Hepatocyte (in vitro differentiated cells): ENCODE results near the gene MTHFS. TPM values are rescaled to one million over a fixed set of nuclear protein-coding genes. Genes with fewer than 3 reads are reported as not detected.

Experiments
- DNase-seq: peaks from one replicate; pipeline ENCODE4 v3.0.0-alpha.2; 2016; ENCODE audit warnings: low spot score
- H2AFZ ChIP-seq: fragments of 200-600 bp; sonication (generic); 2 replicates; pipeline ENCODE4 v1.6.0; 2016; ENCODE audit warnings: antibody characterized with exemption, mild to moderate bottlenecking
- H3K27ac ChIP-seq: fragments of 200-600 bp; sonication (generic); 2 replicates; pipeline ENCODE4 v1.5.1; 2016; ENCODE audit warnings: mild to moderate bottlenecking
- H3K27me3 ChIP-seq: fragments of 200-600 bp; sonication (generic); 2 replicates; pipeline ENCODE4 v1.6.1; 2016
- H3K36me3 ChIP-seq: fragments of 200-600 bp; sonication (generic); replicated peaks from 2 replicates; pipeline ENCODE4 v1.5.1; 2016; ENCODE audit warnings: low read depth; ENCODE audit not compliant: insufficient read depth
- H3K4me1 ChIP-seq: fragments of 200-600 bp; sonication (generic); 2 replicates; pipeline ENCODE4 v1.5.1; 2016; ENCODE audit warnings: mild to moderate bottlenecking, moderate library complexity; ENCODE audit not compliant: insufficient read depth
- H3K4me2 ChIP-seq: fragments of 200-600 bp; sonication (generic); 2 replicates; pipeline ENCODE4 v1.6.0; 2016
- H3K4me3 ChIP-seq: fragments of 200-600 bp; sonication (generic); 2 replicates; pipeline ENCODE4 v1.5.1; 2016; ENCODE audit warnings: mild to moderate bottlenecking
- H3K79me2 ChIP-seq: fragments of 200-600 bp; sonication (generic); 2 replicates; pipeline ENCODE4 v1.6.0; 2017; ENCODE audit warnings: mild to moderate bottlenecking
- H3K9me2 ChIP-seq: fragments of 200-600 bp; sonication (generic); replicated peaks from 2 replicates; pipeline ENCODE4 v1.6.0; 2017; ENCODE audit warnings: mild to moderate bottlenecking; ENCODE audit not compliant: insufficient read depth
- H3K9me3 ChIP-seq: fragments of 200-600 bp; sonication (generic); 2 replicates; pipeline ENCODE4 v1.5.1; 2016; ENCODE audit warnings: low read depth, mild to moderate bottlenecking
- H4K20me1 ChIP-seq: fragments of 200-600 bp; sonication (generic); 2 replicates; pipeline ENCODE4 v1.6.0; 2016; ENCODE audit warnings: mild to moderate bottlenecking; ENCODE audit not compliant: insufficient read depth, poor library complexity, severe bottlenecking
- EZH2 ChIP-seq: fragments of 200-600 bp; sonication (generic); IDR thresholded peaks from 2 replicates; pipeline ENCODE4 v1.6.1; 2016; ENCODE audit warnings: antibody characterized with exemption, mild to moderate bottlenecking, borderline replicate concordance
- EZH2phosphoT487 ChIP-seq: fragments of 200-600 bp; sonication (generic); IDR thresholded peaks from one replicate; pipeline ENCODE4 v1.6.1; 2018; ENCODE audit warnings: antibody characterized with exemption, mild to moderate bottlenecking, low read depth, moderate library complexity; ENCODE audit not compliant: unreplicated experiment, severe bottlenecking
- WGBS: methylation state at CpG from one replicate; pipeline ENCODE4 v1.1.6; 2016; ENCODE audit warnings: low lambda C conversion rate; ENCODE audit errors: missing lambda C conversion rate; 5-methylcytosine and 5-hydroxymethylcytosine counted together
- polyA plus RNA-seq: library from polyadenylated mRNA; unstranded; fragments of >200 nt; fragmentation: Nextera tagmentation; extraction: Ambion mirVana; gene quantifications from 2 replicates; pipeline ENCODE4 v1.2.1, GENCODE V29; 2016
- total RNA-seq: library from RNA; depleted of rRNA; stranded (reverse); fragments of >200 nt; gene quantifications from 2 replicates; pipeline ENCODE4 v1.2.3, GENCODE V29; 2014
- TF ChIP-seq, protein P1 (sequence below): fragments of 200-600 bp; sonication (generic); IDR thresholded peaks from 2 replicates; pipeline ENCODE4 v1.5.1; 2016; ENCODE audit warnings: antibody characterized with exemption, mild to moderate bottlenecking; ENCODE audit not compliant: poor library complexity

The MTHFS gene
- total and polyA plus RNA-seq, 2 experiments from 2014 or later = 84.0 to 89.4 TPM

DNA sequence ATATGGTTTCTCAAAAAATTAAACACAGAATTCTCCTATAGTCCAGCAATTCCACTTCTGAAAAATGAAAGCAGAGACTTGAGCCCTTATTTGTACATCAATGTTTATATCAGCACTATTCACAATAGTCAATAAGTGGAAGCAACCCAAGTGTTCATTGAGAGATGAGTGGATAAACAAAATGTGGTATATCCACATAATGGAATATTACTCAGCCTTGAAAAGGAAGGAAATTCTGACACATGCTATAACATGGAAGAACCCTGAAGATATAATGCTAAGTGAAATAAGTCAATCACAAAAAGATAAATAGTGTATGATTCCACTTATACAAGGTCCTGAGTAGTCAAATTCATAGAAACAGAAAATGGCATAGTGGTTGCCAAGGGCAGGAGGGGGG, 76.6 kb downstream of the MTHFS start:
- no peaks in the 10 kb centered on the region for H3K27me3 ChIP-seq
- TF ChIP-seq EZH2 = no peak
- TF ChIP-seq, protein P1, sequence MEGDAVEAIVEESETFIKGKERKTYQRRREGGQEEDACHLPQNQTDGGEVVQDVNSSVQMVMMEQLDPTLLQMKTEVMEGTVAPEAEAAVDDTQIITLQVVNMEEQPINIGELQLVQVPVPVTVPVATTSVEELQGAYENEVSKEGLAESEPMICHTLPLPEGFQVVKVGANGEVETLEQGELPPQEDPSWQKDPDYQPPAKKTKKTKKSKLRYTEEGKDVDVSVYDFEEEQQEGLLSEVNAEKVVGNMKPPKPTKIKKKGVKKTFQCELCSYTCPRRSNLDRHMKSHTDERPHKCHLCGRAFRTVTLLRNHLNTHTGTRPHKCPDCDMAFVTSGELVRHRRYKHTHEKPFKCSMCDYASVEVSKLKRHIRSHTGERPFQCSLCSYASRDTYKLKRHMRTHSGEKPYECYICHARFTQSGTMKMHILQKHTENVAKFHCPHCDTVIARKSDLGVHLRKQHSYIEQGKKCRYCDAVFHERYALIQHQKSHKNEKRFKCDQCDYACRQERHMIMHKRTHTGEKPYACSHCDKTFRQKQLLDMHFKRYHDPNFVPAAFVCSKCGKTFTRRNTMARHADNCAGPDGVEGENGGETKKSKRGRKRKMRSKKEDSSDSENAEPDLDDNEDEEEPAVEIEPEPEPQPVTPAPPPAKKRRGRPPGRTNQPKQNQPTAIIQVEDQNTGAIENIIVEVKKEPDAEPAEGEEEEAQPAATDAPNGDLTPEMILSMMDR = no peak
- TF ChIP-seq EZH2phosphoT487 = no peak
- no peaks in the 10 kb centered on the region for H3K9me2 ChIP-seq
- H3K36me3 ChIP-seq = no peaks in the 10 kb centered on the region
- no peaks in the 10 kb centered on the region for H3K79me2 ChIP-seq
- no peak overlapping the region for H2AFZ ChIP-seq
- no peak for DNase-seq
- H4K20me1 ChIP-seq = no peaks in the 10 kb centered on the region
- H3K4me3 ChIP-seq = no peak overlapping the region
- H3K9me3 ChIP-seq = no peaks in the 10 kb centered on the region
- no peaks in the 10 kb centered on the region for H3K4me1 ChIP-seq
- no peak overlapping the region for H3K27ac ChIP-seq
- no peak overlapping the region for H3K4me2 ChIP-seq

DNA sequence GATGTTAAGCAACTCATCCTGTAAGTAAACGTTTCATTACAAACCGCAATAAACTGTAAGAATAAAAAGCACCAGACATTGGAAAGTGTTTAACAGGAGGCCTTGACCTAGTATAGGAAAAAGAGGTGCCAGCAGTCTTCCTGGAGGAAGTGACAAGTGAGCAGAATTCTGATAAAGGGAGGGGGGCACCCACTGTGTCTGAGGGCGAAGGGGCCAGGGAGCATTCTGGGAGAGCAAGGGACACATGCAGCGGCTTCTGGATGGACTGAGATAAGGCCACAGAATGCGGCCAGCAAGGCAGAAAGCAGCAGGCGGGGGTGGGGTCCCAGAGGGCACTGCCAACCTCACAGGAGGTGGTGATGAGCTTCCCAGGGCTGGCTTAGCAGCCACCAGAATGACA, 80.2 kb downstream of the MTHFS start:
- Histone ChIP-seq H2AFZ (no peak overlapping the region), H3K36me3 (no peaks in the 10 kb centered on the region), H3K4me3 (no peak overlapping the region), H3K4me2 (no peak overlapping the region), H3K9me3 (no peaks in the 10 kb centered on the region), H3K27ac (no peak overlapping the region), H3K4me1 (peaks cover 4% of the 10 kb centered on the region), H4K20me1 (no peaks in the 10 kb centered on the region), H3K79me2 (no peaks in the 10 kb centered on the region), H3K27me3 (no peaks in the 10 kb centered on the region), H3K9me2 (no peaks in the 10 kb centered on the region)
- 82% methylated on average over 6 of the region's 6 CpGs for WGBS
- TF ChIP-seq EZH2phosphoT487 = no peak
- TF ChIP-seq, protein P1 = no peak
- no peak for DNase-seq

DNA sequence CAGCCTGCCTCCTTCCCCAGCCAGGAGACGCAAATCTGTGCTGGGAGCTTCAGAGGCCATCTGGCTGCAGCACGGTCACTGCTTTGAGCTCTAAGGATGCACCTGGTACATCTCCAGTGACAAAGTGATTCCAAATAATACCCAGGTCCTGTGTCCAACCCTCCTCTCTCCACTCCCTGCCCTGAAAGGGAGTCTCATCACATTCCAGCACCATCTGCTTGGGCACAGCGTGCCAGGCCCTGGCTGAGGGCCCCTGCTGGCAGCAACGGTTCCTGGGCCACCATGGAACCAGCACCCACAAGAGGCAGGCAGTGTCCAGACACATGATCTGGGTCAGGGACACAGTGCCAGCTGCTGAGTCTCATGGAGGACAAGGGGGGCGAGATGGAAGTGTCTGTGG, 81.3 kb downstream of the MTHFS start:
- Histone ChIP-seq H3K4me1 (peaks cover 4% of the 10 kb centered on the region), H2AFZ (no peak overlapping the region), H3K4me3 (no peak overlapping the region), H3K36me3 (no peaks in the 10 kb centered on the region), H3K27ac (no peak overlapping the region), H3K4me2 (no peak overlapping the region), H3K9me2 (no peaks in the 10 kb centered on the region), H3K27me3 (no peaks in the 10 kb centered on the region), H3K9me3 (no peaks in the 10 kb centered on the region), H3K79me2 (no peaks in the 10 kb centered on the region), H4K20me1 (no peaks in the 10 kb centered on the region)
- TF ChIP-seq, protein P1 = no peak
- DNase-seq = no peak
- WGBS = 89% methylated on average over 5 of the region's 5 CpGs

DNA sequence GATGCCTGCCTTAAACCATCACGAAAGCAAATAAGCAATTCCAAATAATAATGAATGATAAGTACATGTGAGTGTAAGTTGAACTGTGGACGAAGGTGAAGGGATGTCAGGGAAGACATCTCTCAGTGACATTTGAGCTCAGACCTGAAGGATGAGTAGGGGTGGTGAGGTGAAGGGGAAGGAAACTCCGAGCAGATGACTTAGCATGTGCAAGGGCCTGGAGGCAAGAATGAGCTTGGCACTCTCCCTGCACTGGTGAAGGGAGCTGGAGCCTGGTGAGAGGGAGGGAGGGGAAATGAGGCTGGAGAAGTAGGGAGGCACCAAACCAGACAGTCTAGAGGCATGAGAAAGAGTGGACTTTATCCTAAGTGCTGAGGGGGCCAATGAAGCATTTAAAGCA, 84.3 kb downstream of the MTHFS start:
- peaks cover 4% of the 10 kb centered on the region for H3K4me1 ChIP-seq
- no peak overlapping the region for H2AFZ ChIP-seq
- H3K27ac ChIP-seq = no peak overlapping the region
- no peaks in the 10 kb centered on the region for H3K79me2 ChIP-seq
- no peaks in the 10 kb centered on the region for H4K20me1 ChIP-seq
- WGBS = 86% methylated on average over 3 of the region's 3 CpGs
- no peaks in the 10 kb centered on the region for H3K36me3 ChIP-seq
- H3K4me3 ChIP-seq = no peak overlapping the region
- peak overlapping the region; percentile 0 for H3K4me2 ChIP-seq
- DNase-seq = no peak
- no peaks in the 10 kb centered on the region for H3K9me3 ChIP-seq
- H3K27me3 ChIP-seq = no peaks in the 10 kb centered on the region
- TF ChIP-seq EZH2 (no peak), EZH2phosphoT487 (no peak)
- TF ChIP-seq, protein P1 = no peak
- H3K9me2 ChIP-seq = no peaks in the 10 kb centered on the region
